HPDE6-E6E7 (cell line): Measurements from ENCODE around the gene ZMYND8.
"Not testable (repeated sequence)": the region's sequence is repeated elsewhere in the genome, so short reads cannot be mapped to it uniquely, and the experiment has no call there.

Source experiments
- DNase-seq: peaks from one replicate; pipeline ENCODE4 v3.0.0; 2011; ENCODE audit warnings: missing footprints; ENCODE audit errors: extremely low spot score

ZMYND8 gene

DNA sequence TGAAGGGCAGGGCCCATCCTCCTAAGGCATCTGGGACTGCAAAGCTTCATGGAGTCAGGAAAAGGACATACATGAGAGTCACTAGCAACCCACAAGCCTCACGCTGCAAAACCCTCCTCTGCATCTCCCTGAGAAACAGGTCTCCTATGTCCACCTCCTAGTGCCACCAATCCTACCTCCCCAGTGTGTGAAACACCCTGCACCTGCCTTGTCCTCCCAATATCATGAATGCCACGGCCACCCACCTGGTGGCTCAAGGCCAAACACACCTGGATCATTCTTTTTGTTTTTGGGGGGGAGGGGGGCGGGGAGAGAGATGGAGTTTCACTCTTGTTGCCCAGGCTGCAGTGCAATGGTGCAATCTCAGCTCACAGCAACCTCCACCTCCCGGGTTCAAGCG lies 90.5 kb downstream of the ZMYND8 start:
- DNase-seq: no peak

DNA sequence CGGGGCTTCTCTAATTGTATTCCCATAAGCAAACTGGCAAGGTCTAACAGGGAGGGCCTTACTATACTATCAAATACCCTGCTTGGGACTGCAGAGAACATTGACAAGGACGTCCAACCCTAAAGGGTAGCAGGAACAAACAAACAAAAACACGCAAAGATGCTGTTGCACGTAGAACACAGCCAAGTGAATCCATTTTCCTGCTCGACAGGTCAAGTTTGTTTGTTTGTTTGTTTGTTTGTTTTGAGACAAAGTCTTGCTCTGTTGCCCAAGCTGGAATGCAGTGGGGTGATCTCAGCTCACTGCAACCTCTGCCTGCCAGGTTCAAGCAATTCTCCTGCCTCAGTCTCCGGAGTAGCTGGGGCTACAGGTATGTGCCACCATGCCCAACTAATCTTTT lies 91.3 kb downstream of the ZMYND8 start:
- DNase-seq: no peak

DNA sequence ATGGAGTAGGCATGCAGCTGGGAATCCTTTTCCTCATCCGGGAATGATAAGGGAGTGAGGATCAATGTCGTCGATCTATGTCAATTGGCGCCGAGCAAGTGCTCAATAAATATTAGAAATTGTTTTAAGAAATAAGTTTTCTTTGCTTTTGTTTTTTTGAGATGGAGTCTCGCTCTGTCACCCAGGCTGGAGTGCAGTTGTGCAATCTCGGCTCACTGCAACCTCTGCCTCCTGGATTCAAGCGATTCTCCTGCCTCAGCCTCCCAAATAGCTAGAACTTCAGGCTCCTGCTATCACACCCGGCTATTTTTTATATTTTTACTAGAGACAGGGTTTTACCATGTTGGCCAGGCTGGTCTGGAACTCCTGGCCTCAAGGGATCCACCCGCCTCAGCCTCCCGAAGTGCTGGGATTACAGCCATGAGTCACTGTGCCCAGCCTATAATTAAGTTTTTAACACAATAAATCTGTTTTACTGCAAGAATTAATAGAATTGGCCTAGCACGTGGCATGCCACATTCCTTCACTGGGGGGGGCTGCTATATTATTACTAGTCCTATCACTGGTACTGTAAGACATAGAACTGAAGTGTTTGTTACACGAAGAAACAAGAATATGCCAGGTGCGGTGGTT lies 92.2 kb downstream of the ZMYND8 start:
- DNase-seq: not testable (repeated sequence)

DNA sequence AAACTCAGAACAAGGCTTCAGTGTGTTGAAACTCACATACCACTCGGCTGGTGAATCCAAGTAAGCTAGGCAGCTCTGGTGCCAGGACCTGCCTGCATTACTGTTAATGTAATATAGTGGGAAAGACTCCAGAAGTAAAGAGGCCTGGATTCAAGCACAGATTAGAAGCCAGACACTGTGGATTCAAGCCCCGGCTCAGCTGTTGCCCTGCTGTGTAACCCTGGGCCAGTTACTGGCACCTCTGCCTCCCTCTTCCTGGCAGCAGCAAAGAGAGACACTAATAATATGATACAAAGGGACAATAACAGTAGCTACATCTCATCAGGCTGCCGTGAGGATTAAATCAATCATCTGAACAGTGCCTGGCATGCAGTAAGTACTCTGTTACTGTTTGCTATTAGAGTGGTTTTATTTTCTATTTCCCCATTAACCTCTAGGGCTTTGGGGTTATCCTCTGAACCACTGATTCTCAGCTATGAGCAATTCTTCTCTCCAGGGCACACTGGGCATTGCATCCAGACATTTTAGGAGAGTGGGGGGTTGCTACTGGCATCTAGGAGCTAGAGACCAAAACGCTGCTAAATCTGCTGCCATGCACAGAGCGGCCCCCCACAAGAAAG lies 92.9 kb downstream of the ZMYND8 start:
- DNase-seq: no peak

DNA sequence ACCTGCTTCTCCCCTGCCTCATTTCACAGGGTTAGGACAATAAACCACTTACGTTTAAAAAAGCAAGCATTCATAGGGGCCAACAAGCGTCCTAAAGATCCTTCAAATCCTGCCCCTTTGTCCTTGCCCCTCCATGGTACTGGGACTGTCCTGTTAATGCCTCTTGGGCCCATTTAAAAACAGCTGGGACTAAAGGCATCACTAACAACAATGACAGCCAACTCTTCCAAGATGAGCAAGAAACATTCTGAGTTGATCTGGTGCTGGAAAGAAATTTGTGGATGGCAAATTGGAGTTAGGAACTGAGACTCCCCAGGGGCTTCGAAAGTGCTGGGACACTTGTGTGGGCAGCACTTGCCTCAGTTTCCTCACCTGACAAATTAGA lies 93.4 kb downstream of the ZMYND8 start:
- DNase-seq: no peak

DNA sequence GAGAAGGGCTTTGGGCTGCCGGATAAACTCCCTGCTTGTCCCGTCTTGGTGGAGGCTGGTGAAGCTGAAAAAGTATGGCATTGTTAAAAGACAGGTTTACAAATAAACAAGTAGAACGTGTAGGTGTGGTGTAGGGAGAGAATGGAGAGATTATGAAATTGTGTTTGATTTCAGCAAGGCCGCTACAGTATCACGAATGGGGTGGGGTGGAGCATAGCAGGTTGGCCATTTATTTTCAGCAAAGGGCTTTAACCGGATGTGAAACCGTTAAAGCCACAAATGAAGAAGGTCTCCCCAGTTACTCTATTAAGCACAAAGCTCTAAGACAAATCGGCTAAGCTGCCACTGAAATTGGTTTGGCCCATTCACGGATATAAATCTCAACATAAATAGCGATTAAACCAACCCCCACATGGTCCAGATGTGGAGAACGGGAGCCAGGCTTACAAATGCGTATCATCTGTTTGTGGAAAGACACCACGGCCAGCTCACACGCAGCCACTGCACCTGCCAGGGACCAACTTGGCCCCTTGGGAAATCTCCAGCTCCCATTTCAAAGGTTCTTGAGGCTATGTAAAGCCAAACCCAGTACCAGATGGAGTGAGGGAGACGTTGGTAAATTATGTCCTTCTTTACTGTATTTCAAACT lies 94.0 kb downstream of the ZMYND8 start:
- no peak for DNase-seq

DNA sequence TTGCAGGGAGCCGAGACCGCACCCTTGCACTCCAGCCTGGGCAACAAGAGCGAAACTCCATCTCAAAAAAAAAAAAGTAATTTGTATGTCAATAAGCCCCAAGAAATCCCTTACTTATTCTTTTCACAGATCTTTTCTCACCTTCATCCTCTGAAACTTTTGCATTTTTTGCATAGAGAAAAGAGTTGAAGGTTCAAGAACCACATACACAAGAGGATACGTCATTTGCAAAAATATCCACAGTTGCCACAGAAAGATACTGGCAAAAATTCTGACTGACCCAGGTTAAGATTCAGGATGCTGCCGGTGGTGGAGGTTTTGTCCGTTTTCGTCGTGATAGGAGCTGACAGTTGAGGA lies 94.5 kb downstream of the ZMYND8 start:
- DNase-seq: no peak

DNA sequence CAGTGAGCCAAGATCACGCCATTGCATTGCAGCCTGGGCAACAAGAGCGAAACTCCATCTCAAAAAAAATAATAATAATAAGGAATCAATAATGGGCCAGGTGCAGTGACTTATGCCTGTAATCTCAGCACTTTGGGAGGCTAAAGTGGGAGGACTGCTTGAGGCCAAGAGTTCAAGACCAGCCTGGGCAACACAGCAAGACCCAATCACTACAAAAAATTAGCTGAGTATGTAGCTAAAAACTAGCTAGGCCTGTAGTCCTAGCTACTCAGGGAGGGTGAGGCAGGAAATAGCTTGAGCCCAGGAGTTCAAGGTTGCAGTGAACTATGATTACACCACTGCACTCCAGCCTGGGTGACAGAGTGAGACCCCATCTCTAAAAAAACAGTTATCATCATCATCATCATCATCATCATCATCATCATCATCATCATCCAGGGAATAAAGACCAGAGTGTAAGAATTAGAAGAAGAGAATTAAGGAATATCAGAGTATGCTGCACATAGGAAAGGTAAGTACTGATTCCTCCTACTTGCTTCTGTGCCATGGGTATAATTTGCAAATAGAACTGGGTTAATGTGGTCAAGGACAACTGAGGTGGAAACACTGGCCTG lies 95.2 kb downstream of the ZMYND8 start:
- not testable (repeated sequence) for DNase-seq

DNA sequence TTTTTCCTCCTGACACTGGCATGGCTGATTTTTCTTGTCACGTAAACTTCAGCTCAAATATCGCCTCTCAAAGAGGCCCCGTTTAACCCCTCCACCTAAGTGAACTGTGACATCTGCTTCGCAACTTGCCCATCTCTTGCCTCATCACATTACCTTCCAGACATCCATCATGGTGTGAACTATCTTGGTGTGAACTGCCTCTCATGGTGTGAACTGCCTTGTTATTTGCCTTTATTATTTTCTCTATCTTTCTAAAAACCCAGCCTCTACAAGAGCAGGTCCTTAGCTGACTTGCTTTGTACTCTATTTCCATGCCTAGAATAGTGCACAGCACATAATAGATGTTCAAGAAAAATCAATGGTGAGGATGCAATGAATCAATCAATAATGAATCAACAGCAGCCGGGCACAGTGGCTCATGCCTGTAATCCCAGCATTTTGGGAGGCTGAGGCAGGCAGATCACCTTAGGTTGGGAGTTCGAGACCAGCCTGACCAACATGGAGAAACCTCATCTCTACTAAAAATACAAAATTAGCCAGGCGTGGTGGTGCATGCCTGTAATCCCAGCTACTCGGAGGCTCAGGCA lies 95.9 kb downstream of the ZMYND8 start:
- DNase-seq: not testable (repeated sequence)

DNA sequence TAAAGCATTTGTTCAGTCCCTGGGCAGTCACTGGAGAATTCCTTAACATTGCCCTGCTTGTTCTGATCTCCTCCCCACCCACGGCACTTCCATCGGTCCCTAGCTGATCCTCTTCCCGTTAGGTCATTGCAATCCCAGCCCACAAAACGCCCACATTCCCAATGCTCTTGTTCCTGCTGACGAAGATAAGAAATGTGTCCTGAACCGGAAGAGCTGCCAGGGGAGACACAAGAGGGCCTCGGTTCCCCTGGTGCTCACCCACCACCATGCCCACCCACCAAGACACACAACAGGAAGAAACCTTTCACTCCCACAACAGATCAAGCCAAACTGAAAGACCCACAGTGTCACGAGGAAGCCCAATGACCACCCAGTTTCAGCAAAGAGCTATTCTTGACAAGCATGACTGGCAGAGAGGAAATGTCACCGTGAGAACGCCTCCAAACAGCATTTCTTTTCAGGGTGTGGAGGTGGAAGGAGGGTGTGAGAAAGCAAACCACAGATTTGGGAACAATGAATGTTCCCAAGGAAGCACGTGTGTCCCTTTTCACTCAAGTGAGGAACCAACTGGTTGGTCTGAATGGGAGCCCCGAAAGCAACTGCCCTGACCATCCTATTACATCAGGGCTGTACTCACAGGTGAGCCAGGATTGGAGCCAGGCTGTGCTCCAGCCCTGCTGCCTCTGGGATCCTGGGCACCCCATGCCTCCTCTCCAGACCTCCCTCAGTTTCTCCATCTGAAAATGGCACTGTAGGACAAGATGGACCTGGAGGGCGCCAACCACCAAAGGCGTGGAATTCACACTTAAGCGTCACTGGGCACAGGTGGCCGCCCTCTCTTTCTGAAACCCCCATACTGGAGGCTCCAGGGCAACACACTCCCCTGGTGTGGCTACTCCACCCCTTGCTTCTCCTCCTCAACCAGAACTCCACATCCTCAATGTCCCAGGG lies 97.5 kb downstream of the ZMYND8 start:
- DNase-seq: no peak

DNA sequence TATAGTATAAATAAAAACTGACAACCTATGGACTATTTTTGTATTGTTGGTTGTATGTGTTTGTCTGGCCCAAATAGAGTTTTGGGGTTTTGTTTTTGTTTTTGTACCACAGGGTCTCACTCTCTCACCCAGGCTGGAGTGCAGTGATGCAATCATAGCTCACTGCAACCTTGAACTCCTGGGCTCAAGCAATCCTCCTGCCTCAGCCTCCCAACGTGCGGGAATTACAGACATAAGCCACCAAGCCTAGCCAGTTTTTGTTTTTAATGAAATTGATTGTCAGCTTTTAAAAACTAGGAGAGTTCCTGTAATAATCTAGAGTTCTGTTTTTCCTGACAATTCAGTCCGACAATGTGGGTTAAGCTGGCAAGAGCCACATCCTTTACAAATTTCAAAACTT lies 98.7 kb downstream of the ZMYND8 start:
- DNase-seq: no peak

DNA sequence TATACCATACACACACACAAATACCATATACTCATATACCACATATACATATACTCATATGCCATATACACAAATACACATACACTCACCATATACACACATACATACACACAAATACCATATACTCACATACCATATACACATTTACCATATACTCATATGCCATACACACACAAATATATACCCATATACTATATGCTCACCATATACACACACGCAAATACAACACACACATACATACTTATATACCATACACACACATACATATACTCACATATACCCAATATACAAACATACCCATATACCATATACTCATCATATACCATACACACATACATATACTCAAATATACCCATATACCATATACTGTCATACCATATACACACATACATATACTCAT lies 99.2 kb downstream of the ZMYND8 start:
- DNase-seq: no peak

DNA sequence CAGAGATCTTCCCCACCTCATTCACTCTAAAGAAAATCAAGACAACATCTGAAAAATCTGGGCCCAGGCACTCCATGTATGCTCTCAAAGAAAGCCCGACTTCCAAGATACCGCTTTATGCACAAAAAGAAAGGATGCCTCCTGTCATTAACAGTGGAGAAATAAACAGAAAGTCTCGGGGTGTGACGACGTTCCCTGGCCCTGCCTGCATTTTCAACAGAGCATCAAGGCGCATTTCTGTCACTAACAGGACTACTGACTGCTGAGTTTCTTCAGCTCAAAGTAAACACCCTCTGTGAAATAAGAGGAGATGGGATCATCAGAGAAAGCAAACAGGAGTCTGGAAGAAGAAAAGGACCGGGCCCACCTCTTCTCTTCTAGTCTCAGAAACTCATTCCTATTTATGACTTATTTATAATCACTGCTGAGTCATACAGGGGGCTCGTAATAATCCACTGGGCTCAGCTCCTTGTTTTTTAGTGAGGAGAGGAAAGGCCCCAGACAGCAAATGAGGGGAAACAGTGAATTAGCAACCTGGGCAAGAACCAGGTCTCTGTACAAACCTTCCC lies 99.7 kb downstream of the ZMYND8 start:
- no peak for DNase-seq

DNA sequence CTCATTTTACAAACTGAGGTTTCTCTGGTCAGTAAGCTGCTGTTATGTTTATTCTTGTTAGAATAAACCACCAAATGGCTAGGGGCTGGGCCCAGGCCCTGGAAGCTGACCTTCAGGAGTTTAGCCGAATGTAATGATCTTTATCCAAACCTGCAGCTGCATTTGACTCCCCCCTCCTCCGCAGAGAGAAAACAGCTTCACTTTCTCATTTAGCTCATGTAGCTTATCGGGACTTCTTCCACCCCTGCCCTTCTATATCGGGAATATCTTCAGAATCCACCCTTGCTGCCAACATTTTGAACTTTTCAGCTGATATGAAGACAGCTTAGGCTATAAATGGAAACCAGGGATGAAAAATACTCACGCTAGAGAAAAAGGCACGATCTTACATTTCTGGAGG lies 102.6 kb downstream of the ZMYND8 start:
- no peak for DNase-seq

DNA sequence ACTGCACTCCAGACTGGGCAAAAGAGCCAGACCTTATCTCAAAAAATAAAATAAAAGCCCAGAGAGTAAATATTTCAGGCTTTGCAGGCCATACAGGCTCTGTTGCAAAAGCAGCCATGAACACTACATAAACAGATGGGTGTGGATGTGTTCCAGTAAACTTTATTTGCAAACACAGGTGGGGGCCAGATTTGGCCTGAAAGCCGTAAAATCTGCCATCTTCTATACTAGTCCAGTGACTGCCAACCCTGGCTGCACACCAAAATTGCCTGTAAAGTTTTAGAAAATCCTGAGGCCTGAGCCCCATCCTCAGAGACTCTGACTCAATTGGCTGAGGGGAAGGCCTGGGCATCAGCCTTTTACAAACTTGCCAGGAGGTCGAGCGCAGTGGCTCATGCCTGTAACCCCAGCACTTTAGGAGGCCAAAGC lies 103.6 kb downstream of the ZMYND8 start:
- no peak for DNase-seq

DNA sequence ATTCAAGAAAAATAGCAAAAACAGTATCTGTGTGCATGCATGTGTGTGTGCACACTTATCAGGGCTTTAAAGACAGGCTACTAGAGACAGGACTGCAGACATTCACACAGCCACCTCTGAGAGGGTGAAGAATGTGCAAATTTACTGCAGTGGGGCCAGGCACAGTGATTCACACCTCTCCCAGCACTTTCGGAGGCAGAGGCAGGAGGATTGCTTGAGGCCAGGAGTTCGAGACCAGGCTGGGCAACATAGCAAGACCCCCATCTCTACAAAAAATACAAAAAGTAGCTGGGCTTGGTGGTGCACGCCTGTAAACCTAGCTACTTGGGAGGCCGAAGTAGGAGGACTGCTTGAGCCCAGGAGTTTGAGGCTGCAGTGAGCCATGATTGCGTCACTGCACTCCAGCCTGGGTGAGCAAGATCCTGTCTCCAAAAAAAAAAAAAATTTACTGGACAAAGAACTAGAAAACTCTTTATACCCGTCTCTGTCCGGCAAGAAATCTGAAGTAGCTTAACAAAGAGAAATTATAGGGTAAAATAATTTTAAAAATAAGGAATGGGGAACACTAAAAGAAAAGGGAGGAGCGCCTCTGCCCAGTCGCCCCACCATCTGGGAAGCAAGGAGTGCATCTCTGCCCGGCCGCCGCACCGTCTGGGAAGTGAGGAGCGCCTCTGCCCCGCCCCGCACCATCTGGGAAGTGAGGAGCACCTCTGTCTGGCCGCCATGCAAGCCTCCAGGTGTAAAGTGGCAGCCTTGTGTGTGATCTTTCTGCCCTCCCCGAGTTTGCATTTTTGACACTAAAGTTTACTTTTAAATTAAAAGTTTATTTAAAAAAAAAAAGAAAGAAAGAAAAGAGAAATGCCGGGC lies 105.1 kb downstream of the ZMYND8 start:
- no peak for DNase-seq

DNA sequence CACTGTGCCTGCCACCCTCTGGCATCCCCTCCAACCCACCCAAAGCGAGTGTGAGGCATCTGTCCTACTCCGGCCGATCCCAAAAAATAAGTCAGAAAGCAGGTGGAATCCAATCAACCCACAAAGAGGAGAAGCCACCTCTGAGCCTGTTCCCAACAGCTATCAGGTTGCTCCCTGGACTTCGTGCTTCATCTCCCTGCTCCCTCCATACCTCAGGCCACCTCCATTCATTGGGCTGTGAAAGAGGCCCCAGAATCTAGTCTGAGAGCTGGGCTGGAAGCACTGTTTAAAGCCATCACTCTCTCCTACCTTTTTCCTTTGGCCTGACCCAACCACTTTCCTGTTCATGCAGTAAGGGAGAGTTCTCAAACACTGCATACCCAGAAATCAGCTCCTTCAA lies 106.1 kb downstream of the ZMYND8 start:
- no peak for DNase-seq

DNA sequence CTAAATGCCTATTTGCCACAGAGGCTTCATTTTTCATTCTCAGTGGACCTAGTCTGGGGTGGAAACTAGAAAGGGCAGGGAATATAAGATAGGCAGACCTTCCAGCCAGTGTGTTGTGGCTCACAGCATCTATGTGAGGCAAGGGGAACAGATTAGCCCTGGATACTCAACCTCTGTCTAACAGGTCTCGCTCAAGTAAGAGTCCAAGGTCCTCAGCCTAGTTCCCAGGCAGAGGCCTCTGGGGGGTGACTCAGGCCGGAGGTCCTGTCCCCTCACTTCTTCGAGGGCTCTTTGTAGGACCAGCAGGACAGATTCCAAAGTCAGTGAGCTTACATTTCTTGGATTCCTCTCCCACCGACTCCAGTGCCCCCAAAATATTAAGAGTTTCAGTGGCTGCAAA lies 106.6 kb downstream of the ZMYND8 start:
- DNase-seq: no peak

DNA sequence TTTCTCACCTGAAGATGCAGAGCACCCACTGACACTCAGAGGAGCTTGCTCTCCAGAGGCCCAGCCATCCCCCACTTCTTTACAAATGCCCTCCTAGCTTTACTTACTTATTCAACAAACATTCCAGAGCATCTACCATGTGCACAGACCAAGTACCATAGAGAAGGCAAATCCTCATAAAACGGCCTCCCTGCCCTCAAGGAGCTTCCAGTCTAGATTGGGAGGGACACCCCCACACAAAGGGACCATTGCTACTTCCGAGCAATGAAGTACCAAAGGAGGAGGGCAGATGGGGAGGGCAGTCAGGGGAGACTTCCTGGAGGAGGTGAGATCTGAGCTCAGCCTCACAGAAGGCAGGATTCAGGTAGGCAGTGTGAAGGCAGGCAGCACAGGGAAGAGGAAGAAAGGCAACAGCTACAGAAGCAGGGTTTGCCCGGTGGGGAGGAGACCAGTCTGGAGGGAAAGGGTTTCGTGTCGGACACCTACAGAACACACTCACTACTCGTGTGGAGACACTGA lies 108.0 kb downstream of the ZMYND8 start:
- no peak for DNase-seq

DNA sequence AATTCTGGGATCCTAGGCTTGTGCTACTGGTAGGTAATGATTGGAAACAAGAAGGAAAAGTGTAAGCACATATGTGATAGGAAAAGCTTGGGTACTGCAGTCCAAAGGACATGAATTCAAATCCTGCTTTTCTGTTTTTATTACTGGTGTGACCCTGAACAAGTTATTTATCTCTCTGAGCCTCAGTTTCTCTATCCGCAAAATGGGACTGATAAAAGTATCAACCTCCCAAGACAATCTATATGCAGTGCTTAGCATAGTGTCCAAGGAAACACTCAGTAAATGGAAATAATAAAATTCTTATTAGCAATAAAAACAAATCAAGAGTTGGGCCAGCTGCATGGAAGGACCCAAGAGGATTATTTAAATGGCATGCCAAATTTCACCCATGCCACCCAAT lies 108.5 kb downstream of the ZMYND8 start:
- no peak for DNase-seq
